Fibroblast of lung (primary cell): Measurements from ENCODE around the gene SF3B5.

Experiments
- EZH2 ChIP-seq: IDR thresholded peaks from 2 replicates; pipeline ENCODE4 v1.5.1; 2012; ENCODE audit warnings: low read length, control low read depth, mild to moderate bottlenecking; ENCODE audit errors: missing control alignments
- TF ChIP-seq, protein P1 (sequence below), 2 donors: IDR thresholded peaks in 1 of 2; conservative IDR thresholded peaks in 1 of 2; 1 replicate in 1 of 2; 2 replicates in 1 of 2; pipeline ENCODE4 v1.5.1; 2011 to 2012; ENCODE audit warnings: low read length in 2 of 2, control low read depth in 1 of 2, inconsistent platforms in 1 of 2, low read depth in 1 of 2, mild to moderate bottlenecking in 1 of 2

DNA sequence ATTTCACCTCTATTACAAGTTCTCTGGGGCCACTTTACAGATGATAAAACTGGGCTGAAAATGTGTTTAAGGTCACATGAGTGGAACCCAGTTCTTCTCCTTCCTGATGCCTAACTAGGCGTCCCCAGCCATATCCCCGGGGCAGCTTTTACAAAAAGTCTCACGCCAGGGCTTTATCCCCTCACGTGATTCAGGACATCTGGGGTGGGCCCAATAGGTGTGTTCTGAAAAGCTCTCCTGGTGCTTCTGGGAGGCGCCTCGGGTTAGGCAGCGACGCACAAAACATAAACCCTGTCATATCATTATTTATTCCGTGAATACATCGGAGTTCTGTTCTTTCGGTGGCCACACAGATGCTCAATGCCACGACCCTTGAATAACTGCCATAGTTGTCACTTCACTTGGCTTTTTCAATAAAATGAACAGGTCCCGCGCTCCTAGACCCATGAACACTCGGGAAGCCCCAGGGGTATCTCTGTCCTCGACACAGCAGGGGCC lies 32.1 kb downstream of the SF3B5 start:
- TF ChIP-seq, protein P1, sequence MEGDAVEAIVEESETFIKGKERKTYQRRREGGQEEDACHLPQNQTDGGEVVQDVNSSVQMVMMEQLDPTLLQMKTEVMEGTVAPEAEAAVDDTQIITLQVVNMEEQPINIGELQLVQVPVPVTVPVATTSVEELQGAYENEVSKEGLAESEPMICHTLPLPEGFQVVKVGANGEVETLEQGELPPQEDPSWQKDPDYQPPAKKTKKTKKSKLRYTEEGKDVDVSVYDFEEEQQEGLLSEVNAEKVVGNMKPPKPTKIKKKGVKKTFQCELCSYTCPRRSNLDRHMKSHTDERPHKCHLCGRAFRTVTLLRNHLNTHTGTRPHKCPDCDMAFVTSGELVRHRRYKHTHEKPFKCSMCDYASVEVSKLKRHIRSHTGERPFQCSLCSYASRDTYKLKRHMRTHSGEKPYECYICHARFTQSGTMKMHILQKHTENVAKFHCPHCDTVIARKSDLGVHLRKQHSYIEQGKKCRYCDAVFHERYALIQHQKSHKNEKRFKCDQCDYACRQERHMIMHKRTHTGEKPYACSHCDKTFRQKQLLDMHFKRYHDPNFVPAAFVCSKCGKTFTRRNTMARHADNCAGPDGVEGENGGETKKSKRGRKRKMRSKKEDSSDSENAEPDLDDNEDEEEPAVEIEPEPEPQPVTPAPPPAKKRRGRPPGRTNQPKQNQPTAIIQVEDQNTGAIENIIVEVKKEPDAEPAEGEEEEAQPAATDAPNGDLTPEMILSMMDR (conservative IDR thresholded peaks at IDR 0.05 in 1 of 2, IDR thresholded peaks at IDR 0.05 in 1 of 2; ENCODE audit: low read depth in 1 of 2, low read length in 2 of 2), result no peak
- peak; percentile 59 for TF ChIP-seq EZH2
